ENCODE results near the gene PAN3.

- TF ChIP-seq POLR2AphosphoS5 (IDR thresholded peaks at IDR 0.05; ENCODE audit: low read depth, low read length) (no peak), SIN3A (IDR thresholded peaks at IDR 0.05; ENCODE audit: borderline replicate concordance, insufficient read depth, low read length) (no peak), TAF1 (IDR thresholded peaks at IDR 0.05; ENCODE audit: borderline replicate concordance, insufficient read depth, low read length) (no peak), REST (IDR thresholded peaks at IDR 0.05; ENCODE audit: insufficient read depth in 1 of 2, low read depth in 2 of 2, low read length in 2 of 2) (no peak)
Observed at GRCh38 chr13:28338742-28339141, 200.4 kb downstream of the PAN3 start.

Data from PFSK-1 (cell line).